Spleen (tissue), 7 donors: ENCODE results near the gene KHK.

Experiments
- CTCF ChIP-seq, 11 experiments: fragments of 200-600 bp in 7 of 11; fragments of 450-650 bp in 4 of 11; sonication (generic) in 4 of 11; IDR thresholded peaks in 8 of 11; conservative IDR thresholded peaks in 3 of 11; 1 replicate in 7 of 11; 2 replicates in 4 of 11; pipeline versions ENCODE4 v1.4.0 to v1.8.0; 2016 to 2021; ENCODE audit warnings: antibody characterized with exemption in 11 of 11, inconsistent platforms in 4 of 11, mild to moderate bottlenecking in 1 of 11
- POLR2A ChIP-seq, 3 donors: fragments of 450-650 bp; IDR thresholded peaks; one replicate each; pipeline ENCODE4 v1.5.1; 2017; ENCODE audit warnings: antibody characterized with exemption in 3 of 3, mild to moderate bottlenecking in 1 of 3
- POLR2AphosphoS5 ChIP-seq, 3 donors: sonication (generic); formaldehyde crosslinking; IDR thresholded peaks; one replicate each; pipeline ENCODE4 v1.5.1; 2017; ENCODE audit warnings: antibody characterized with exemption in 3 of 3
- donor health status: DM: no; HTN: no; CAD: no; lungs with moderate emphysema.
- donor health status: DM: no; HTN: no; CAD: no.
- donor health status: DM: no; HTN: no; CAD: no.

- no peak for TF ChIP-seq CTCF (IDR thresholded peaks at IDR 0.05 in 8 of 11, conservative IDR thresholded peaks at IDR 0.05 in 3 of 11)
- no peak for TF ChIP-seq POLR2AphosphoS5 (IDR thresholded peaks at IDR 0.05)
- no peak for TF ChIP-seq POLR2A (IDR thresholded peaks at IDR 0.05)
Observed at GRCh38 chr2:27136751-27137150, 50.2 kb downstream of the KHK start.
